A673 (cell line): ENCODE measurements around the gene USP48.
"Not testable (repeated sequence)": the region's sequence is repeated elsewhere in the genome, so short reads cannot be mapped to it uniquely, and the experiment has no call there.

Experiments
- EZH2 ChIP-seq: fragments of 200-600 bp; sonication (generic); IDR thresholded peaks from 2 replicates; pipeline ENCODE4 v1.6.1; 2017; ENCODE audit warnings: borderline replicate concordance, low read depth, mild to moderate bottlenecking, mixed read lengths, antibody characterized with exemption, low read length; ENCODE audit not compliant: poor library complexity, severe bottlenecking
- TF ChIP-seq, protein P1 (sequence below): fragments of 300-800, 200-600 bp; sonication (generic); conservative IDR thresholded peaks from 2 replicates; pipeline ENCODE4 v1.5.1; 2017; ENCODE audit warnings: low read depth, mild to moderate bottlenecking, antibody characterized with exemption, low read length, moderate library complexity, mixed read lengths

DNA sequence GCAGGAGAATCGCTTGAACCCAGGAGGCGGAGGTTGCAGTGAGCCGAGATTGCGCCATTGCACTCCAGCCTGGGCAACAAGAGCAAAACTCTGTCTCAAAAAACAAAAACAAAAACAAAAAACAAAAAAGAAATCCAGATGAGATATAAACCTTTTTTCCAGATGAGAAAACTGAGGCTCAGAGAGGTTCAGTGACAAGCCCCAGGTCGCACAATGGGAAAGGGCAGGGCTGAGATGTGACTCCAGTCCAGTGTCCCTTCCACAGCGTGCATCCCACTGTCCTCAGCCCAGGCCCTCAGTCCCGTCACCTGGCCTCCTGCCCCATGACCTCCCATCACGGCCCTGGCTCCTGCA, 151.4 kb downstream of the USP48 start:
- TF ChIP-seq, protein P1, sequence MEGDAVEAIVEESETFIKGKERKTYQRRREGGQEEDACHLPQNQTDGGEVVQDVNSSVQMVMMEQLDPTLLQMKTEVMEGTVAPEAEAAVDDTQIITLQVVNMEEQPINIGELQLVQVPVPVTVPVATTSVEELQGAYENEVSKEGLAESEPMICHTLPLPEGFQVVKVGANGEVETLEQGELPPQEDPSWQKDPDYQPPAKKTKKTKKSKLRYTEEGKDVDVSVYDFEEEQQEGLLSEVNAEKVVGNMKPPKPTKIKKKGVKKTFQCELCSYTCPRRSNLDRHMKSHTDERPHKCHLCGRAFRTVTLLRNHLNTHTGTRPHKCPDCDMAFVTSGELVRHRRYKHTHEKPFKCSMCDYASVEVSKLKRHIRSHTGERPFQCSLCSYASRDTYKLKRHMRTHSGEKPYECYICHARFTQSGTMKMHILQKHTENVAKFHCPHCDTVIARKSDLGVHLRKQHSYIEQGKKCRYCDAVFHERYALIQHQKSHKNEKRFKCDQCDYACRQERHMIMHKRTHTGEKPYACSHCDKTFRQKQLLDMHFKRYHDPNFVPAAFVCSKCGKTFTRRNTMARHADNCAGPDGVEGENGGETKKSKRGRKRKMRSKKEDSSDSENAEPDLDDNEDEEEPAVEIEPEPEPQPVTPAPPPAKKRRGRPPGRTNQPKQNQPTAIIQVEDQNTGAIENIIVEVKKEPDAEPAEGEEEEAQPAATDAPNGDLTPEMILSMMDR: not testable (repeated sequence)
- TF ChIP-seq EZH2: not testable (repeated sequence)
